HUES6 (cell line): ENCODE results near the gene SOS1.
A peak's percentile ranks its signal among the peaks of the same experiment; 100 is the strongest.
"Not testable (repeated sequence)": the region's sequence is repeated elsewhere in the genome, so short reads cannot be mapped to it uniquely, and the experiment has no call there.

Source experiments
- H3K27ac ChIP-seq: 2 replicates; pipeline ENCODE4 v1.7.0; 2013; ENCODE audit warnings: low read depth, mild to moderate bottlenecking, low read length, inconsistent platforms
- H3K27me3 ChIP-seq: 2 replicates; pipeline ENCODE4 v1.6.1; 2013; ENCODE audit warnings: low read length; ENCODE audit not compliant: control insufficient read depth, insufficient read depth
- H3K36me3 ChIP-seq: 2 replicates; pipeline ENCODE4 v1.6.1; 2013; ENCODE audit warnings: low read length; ENCODE audit not compliant: control insufficient read depth, insufficient read depth
- H3K4me1 ChIP-seq: 2 replicates; pipeline ENCODE4 v1.6.1; 2013; ENCODE audit warnings: low read length; ENCODE audit not compliant: control insufficient read depth, insufficient read depth
- H3K4me3 ChIP-seq: 2 replicates; pipeline ENCODE4 v1.5.1; 2013; ENCODE audit warnings: low read depth, low read length
- H3K9ac ChIP-seq: one replicate; pipeline ENCODE4 v1.6.1; 2013; ENCODE audit warnings: mild to moderate bottlenecking, low read length
- H3K9me3 ChIP-seq: 2 replicates; pipeline ENCODE4 v1.6.1; 2013; ENCODE audit warnings: low read depth, low read length; ENCODE audit not compliant: control insufficient read depth, insufficient read depth

Gene SOS1

GRCh38 chr2:39068299-39069135 is 52.3 kb downstream of the SOS1 start:
- Histone ChIP-seq H3K27ac (no peak overlapping the region), H3K9me3 (no peaks in the 10 kb centered on the region), H3K4me3 (no peak overlapping the region), H3K9ac (no peak overlapping the region), H3K36me3 (peaks cover 13% of the 10 kb centered on the region), H3K27me3 (no peaks in the 10 kb centered on the region), H3K4me1 (peaks cover 10% of the 10 kb centered on the region; the same call in 1 of the 2 replicates)

- Histone ChIP-seq H3K27me3 (no peaks in the 10 kb centered on the region), H3K27ac (no peak overlapping the region), H3K9me3 (no peaks in the 10 kb centered on the region), H3K36me3 (peaks cover 13% of the 10 kb centered on the region), H3K4me1 (no peaks in the 10 kb centered on the region), H3K4me3 (no peak overlapping the region), H3K9ac (no peak overlapping the region)
Observed at GRCh38 chr2:39065616-39066015, 55.2 kb downstream of the SOS1 start.

- peaks cover 13% of the 10 kb centered on the region for H3K36me3 ChIP-seq
- no peaks in the 10 kb centered on the region for H3K27me3 ChIP-seq
- peaks cover 5% of the 10 kb centered on the region; the same call in 1 of the 2 replicates for H3K4me1 ChIP-seq
- no peak overlapping the region for H3K4me3 ChIP-seq
- H3K9ac ChIP-seq: no peak overlapping the region
- no peak overlapping the region for H3K27ac ChIP-seq
- no peaks in the 10 kb centered on the region for H3K9me3 ChIP-seq
Observed at GRCh38 chr2:39062320-39062719, 58.5 kb downstream of the SOS1 start.

- Histone ChIP-seq H3K9ac (no peak overlapping the region), H3K27ac (peak overlapping the region; percentile 77; the same call in 1 of the 2 replicates), H3K4me1 (peaks cover 5% of the 10 kb centered on the region; the same call in 1 of the 2 replicates), H3K27me3 (no peaks in the 10 kb centered on the region), H3K4me3 (no peak overlapping the region), H3K9me3 (no peaks in the 10 kb centered on the region), H3K36me3 (peaks cover 6% of the 10 kb centered on the region; the same call in 1 of the 2 replicates)
Observed at GRCh38 chr2:39061280-39061679, 59.6 kb downstream of the SOS1 start.

- no peak overlapping the region for H3K9ac ChIP-seq
- H3K27ac ChIP-seq: no peak overlapping the region
Observed at GRCh38 chr2:39059366-39059952, 61.4 kb downstream of the SOS1 start.

GRCh38 chr2:39058101-39058500 is 62.8 kb downstream of the SOS1 start:
- no peaks in the 10 kb centered on the region for H3K9me3 ChIP-seq
- H3K27me3 ChIP-seq: no peaks in the 10 kb centered on the region
- no peak overlapping the region for H3K4me3 ChIP-seq
- no peak overlapping the region for H3K9ac ChIP-seq
- peaks cover 23% of the 10 kb centered on the region for H3K36me3 ChIP-seq
- peaks cover 5% of the 10 kb centered on the region; the same call in 1 of the 2 replicates for H3K4me1 ChIP-seq
- no peak overlapping the region for H3K27ac ChIP-seq

More at GRCh38 chr2:39059366-39059952, 61.4 kb downstream of the SOS1 start:
- peaks cover 5% of the 10 kb centered on the region; the same call in 1 of the 2 replicates for H3K4me1 ChIP-seq
- H3K36me3 ChIP-seq: peaks cover 13% of the 10 kb centered on the region
- H3K27me3 ChIP-seq: no peaks in the 10 kb centered on the region
- no peak overlapping the region for H3K4me3 ChIP-seq
- H3K9me3 ChIP-seq: no peaks in the 10 kb centered on the region

GRCh38 chr2:39052665-39053064 is 68.2 kb downstream of the SOS1 start:
- H3K9ac ChIP-seq, H3K4me1 ChIP-seq, H3K27ac ChIP-seq, H3K27me3 ChIP-seq, H3K4me3 ChIP-seq, H3K9me3 ChIP-seq: not testable (repeated sequence)
- peaks cover 39% of the 10 kb centered on the region for H3K36me3 ChIP-seq

GRCh38 chr2:39050109-39050508 is 70.7 kb downstream of the SOS1 start:
- Histone ChIP-seq H3K36me3 (peaks cover 32% of the 10 kb centered on the region), H3K4me1 (no peaks in the 10 kb centered on the region), H3K27me3 (no peaks in the 10 kb centered on the region), H3K27ac (no peak overlapping the region), H3K4me3 (no peak overlapping the region), H3K9ac (no peak overlapping the region), H3K9me3 (0 out of 2 replicates have a peak, but pooled peaks cover 2% of the 10 kb centered on the region)

- Histone ChIP-seq H3K4me1 (no peaks in the 10 kb centered on the region), H3K9ac (no peak overlapping the region), H3K27ac (no peak overlapping the region), H3K36me3 (no peaks in the 10 kb centered on the region; the same call in 1 of the 2 replicates), H3K9me3 (no peaks in the 10 kb centered on the region), H3K4me3 (no peak overlapping the region), H3K27me3 (no peaks in the 10 kb centered on the region)
Observed at GRCh38 chr2:39039072-39039471, 81.8 kb downstream of the SOS1 start.

GRCh38 chr2:39033980-39034379 is 86.9 kb downstream of the SOS1 start:
- no peak overlapping the region for H3K27ac ChIP-seq
- no peaks in the 10 kb centered on the region for H3K9me3 ChIP-seq
- no peak overlapping the region for H3K4me3 ChIP-seq
- no peaks in the 10 kb centered on the region for H3K27me3 ChIP-seq
- peaks cover 16% of the 10 kb centered on the region for H3K36me3 ChIP-seq
- no peaks in the 10 kb centered on the region for H3K4me1 ChIP-seq
- H3K9ac ChIP-seq: no peak overlapping the region

GRCh38 chr2:39027421-39027820 is 93.4 kb downstream of the SOS1 start:
- no peak overlapping the region for H3K4me3 ChIP-seq
- no peaks in the 10 kb centered on the region for H3K9me3 ChIP-seq
- H3K27me3 ChIP-seq: no peaks in the 10 kb centered on the region
- H3K36me3 ChIP-seq: peaks cover 21% of the 10 kb centered on the region
- peaks cover 10% of the 10 kb centered on the region; the same call in 1 of the 2 replicates for H3K4me1 ChIP-seq
- no peak overlapping the region for H3K9ac ChIP-seq
- H3K27ac ChIP-seq: no peak overlapping the region
